ENCODE data around the gene PRSS8. TPM values are rescaled to one million over a fixed set of nuclear protein-coding genes. Genes with fewer than 3 reads are reported as not detected.
A peak's percentile ranks its signal among the peaks of the same experiment; 100 is the strongest.
"Not testable (repeated sequence)": the region's sequence is repeated elsewhere in the genome, so short reads cannot be mapped to it uniquely, and the experiment has no call there.

The PRSS8 gene
- total RNA-seq, 1 donor from 2014 or later, result 84.7 TPM

DNA sequence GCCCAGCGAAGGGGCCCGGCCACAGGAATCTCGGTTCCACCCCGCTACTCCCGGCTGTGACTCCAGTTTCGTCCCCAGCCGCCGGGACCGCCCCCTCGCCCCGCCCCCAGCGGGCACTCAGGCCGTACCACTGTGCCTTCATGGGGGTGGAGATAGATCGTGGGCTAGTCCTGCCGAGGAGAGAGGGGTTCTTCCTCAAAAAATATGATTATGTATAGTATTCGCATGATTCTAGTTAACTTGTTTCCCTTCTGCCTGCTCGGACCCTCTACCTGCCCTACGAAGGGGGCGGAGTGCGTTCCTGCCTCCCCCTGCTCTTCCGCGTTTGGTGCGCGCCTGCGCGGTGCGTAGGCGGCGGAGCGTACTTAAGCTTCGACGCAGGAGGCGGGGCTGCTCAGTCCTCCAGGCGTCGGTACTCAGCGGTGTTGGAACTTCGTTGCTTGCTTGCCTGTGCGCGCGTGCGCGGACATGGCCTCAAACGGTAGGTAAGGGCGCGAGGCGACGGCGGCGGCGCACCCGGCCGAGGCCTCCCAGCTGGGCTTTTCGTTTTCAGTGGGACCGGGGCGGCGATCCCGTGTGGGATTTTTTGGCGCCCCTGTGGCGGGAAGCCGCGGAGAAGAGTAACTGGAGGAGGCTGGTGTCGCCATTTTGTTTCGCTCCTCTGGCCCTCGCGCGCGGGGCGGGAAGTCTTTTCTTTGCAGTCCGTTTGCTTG lies 44.4 kb upstream of the PRSS8 start, which contains the start of gene FUS:
Gene FUS, plus strand, starts transcription at position 393 of the 713 bp plus-strand sequence. Its CDS starts 76 bp downstream, at position 469.
- peaks cover 3% of the 10 kb centered on the region for H3K27me3 Mint-ChIP-seq

DNA sequence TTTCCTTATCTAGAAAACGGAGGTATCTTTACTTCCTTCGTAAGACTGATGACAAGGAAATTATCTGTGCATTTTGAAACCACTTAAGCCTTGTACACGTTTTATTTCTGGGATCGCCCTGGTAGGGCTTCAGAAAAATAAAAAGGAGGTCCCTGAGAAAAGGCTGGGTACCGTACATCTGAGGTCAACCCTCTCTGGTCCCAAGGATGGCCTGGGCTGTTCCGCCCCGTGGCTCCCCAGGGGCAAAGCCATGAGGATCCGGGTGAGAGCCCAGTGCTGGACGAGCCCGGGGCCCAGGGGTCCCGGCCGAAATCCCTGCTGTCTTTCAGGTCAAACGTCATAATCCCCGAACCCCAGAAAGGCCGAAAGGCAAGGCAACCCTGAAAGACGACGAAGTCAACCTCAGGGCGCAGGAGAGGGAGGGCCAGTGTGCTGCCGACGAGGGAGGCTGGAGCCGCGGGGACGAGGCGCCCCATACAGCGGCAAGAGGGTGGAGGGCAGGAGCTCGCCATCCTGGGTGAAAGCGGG lies 43.8 kb upstream of the PRSS8 start:
- peaks cover 3% of the 10 kb centered on the region for H3K27me3 Mint-ChIP-seq
- peak overlapping the region; percentile 95 for H3K4me3 Mint-ChIP-seq
- TF ChIP-seq, protein P1, sequence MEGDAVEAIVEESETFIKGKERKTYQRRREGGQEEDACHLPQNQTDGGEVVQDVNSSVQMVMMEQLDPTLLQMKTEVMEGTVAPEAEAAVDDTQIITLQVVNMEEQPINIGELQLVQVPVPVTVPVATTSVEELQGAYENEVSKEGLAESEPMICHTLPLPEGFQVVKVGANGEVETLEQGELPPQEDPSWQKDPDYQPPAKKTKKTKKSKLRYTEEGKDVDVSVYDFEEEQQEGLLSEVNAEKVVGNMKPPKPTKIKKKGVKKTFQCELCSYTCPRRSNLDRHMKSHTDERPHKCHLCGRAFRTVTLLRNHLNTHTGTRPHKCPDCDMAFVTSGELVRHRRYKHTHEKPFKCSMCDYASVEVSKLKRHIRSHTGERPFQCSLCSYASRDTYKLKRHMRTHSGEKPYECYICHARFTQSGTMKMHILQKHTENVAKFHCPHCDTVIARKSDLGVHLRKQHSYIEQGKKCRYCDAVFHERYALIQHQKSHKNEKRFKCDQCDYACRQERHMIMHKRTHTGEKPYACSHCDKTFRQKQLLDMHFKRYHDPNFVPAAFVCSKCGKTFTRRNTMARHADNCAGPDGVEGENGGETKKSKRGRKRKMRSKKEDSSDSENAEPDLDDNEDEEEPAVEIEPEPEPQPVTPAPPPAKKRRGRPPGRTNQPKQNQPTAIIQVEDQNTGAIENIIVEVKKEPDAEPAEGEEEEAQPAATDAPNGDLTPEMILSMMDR (conservative IDR thresholded peaks at IDR 0.05), result no peak
- H3K9me3 Mint-ChIP-seq, result no peaks in the 10 kb centered on the region
- H3K27ac Mint-ChIP-seq, result peak overlapping the region; percentile 100
- H3K4me1 Mint-ChIP-seq (ENCODE audit: unreplicated experiment), result peaks cover 29% of the 10 kb centered on the region
- peaks cover 27% of the 10 kb centered on the region for H3K36me3 Mint-ChIP-seq
- no peak for DNase-seq (ENCODE audit: extremely low spot score, unreplicated experiment)

More for the DNA sequence above, 44.4 kb upstream of the PRSS8 start, which contains the start of gene FUS:
- H3K27ac Mint-ChIP-seq, result peak within 1 kb of the TSS; percentile 100
- peak within 1 kb of the TSS; percentile 95 for H3K4me3 Mint-ChIP-seq
- H3K9me3 Mint-ChIP-seq, result no peaks in the 10 kb centered on the region
- peaks cover 29% of the 10 kb centered on the region for H3K4me1 Mint-ChIP-seq (ENCODE audit: unreplicated experiment)
- H3K36me3 Mint-ChIP-seq, result peaks cover 31% of the 10 kb centered on the region
- TF ChIP-seq, protein P1 (conservative IDR thresholded peaks at IDR 0.05), result no peak
- peak; percentile 92 for DNase-seq (ENCODE audit: extremely low spot score, unreplicated experiment)

DNA sequence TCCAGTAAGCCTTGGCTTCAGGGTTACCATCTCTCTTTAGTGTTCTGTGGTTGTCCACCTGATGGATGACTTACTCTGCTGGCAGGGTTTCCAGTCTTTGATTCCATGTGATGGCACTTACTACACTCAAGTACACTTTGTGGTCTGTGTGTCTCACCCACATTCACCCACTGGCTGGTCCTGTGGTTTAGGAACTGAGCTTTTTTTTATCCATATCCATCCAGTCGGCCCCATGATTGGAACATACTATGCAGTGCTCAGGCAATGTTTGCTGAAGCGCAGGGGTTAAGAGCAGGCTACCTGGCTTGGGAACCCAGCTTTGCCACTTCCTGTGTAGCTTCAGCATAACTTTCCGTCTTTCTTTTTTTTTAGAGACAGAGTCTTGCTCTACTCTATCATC lies 41.6 kb upstream of the PRSS8 start:
- H3K4me1 Mint-ChIP-seq (ENCODE audit: unreplicated experiment), result peaks cover 9% of the 10 kb centered on the region
- H3K36me3 Mint-ChIP-seq, result peaks cover 9% of the 10 kb centered on the region
- peaks cover 3% of the 10 kb centered on the region for H3K27me3 Mint-ChIP-seq
- DNase-seq (ENCODE audit: extremely low spot score, unreplicated experiment), result no peak
- H3K4me3 Mint-ChIP-seq, result no peak overlapping the region
- TF ChIP-seq, protein P1 (conservative IDR thresholded peaks at IDR 0.05), result no peak
- no peaks in the 10 kb centered on the region for H3K9me3 Mint-ChIP-seq
- no peak overlapping the region for H3K27ac Mint-ChIP-seq

DNA sequence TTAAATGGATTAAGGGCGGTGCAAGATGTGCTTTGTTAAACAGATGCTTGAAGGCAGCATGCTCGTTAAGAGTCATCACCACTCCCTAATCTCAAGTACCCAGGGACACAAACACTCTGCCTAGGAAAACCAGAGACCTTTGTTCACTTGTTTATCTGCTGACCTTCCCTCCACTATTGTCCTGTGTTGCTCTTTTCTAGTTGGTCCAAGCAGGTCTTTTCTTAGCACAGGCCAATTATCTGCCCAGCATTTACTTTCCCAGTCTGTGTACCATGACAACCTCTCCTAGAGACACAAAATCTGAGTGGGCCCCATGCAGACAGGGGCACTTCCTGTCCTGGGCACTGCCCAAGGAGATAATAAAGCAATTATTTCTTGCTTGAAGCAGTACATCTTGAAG lies 34.5 kb upstream of the PRSS8 start:
- H3K9me3 Mint-ChIP-seq; H3K4me1 Mint-ChIP-seq (ENCODE audit: unreplicated experiment); H3K36me3 Mint-ChIP-seq; DNase-seq (ENCODE audit: extremely low spot score, unreplicated experiment); H3K4me3 Mint-ChIP-seq; H3K27me3 Mint-ChIP-seq: not testable (repeated sequence)
- H3K27ac Mint-ChIP-seq, result peak overlapping the region; percentile 9

DNA sequence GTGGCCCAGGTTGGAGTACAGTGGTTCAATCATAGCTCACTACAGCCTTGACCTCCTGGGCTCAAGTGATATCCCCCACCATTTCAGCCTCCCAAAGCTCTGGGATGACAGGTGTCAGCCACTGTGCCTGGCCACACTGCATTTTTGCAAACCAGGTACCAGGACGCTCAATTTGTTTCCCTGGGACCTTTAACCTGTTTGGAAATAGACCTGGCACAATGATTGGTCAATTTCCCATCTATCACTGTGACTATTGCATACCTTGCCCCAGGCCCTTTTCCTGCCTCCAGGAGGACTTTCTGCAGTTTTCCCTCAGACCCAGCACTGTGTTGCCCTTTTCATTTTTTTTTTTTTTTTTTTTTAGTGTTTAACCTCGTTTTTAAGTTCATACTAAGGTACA lies 33.3 kb upstream of the PRSS8 start:
- Mint-ChIP-seq H3K4me1 (ENCODE audit: unreplicated experiment) (peaks cover 5% of the 10 kb centered on the region), H3K27ac (no peak overlapping the region), H3K4me3 (no peak overlapping the region), H3K36me3 (no peaks in the 10 kb centered on the region), H3K9me3 (no peaks in the 10 kb centered on the region), H3K27me3 (no peaks in the 10 kb centered on the region)
- TF ChIP-seq, protein P1 (conservative IDR thresholded peaks at IDR 0.05), result no peak
- DNase-seq (ENCODE audit: extremely low spot score, unreplicated experiment), result no peak

DNA sequence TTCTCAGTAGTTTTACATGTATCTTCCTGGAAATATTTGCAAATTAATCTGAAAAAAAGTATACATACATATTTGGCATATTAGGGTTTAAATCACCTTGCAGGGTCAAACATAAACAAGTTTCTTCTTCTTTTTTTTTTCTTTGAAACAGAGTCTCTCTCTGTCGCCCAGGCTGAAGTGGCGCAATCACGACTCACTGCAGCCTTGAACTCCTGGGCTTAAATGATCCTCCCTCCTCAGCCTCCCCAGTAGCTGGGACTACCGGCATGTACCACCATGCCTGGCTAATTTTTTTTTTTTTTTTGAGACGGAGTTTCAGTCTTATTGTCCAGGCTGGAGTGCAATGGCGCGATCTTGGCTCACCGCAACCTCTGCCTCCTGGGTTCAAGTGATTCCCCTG lies 31.8 kb upstream of the PRSS8 start:
- Mint-ChIP-seq H3K27me3 (no peaks in the 10 kb centered on the region), H3K27ac (no peak overlapping the region), H3K36me3 (no peaks in the 10 kb centered on the region), H3K9me3 (no peaks in the 10 kb centered on the region), H3K4me1 (ENCODE audit: unreplicated experiment) (peaks cover 5% of the 10 kb centered on the region), H3K4me3 (no peak overlapping the region)
- DNase-seq (ENCODE audit: extremely low spot score, unreplicated experiment), result no peak
- TF ChIP-seq, protein P1 (conservative IDR thresholded peaks at IDR 0.05), result no peak

All from type B pancreatic cell (in vitro differentiated cells).